NCI-H187 treated with DMSO at 0.1 percent for 48 hours (cell line): ENCODE data around the gene UBASH3B.

ENCODE experiments used
- DNase-seq: peaks from one replicate; lab custom pipeline; 2025; lab: John Stamatoyannopoulos, UW

UBASH3B gene

GRCh38 chr11:122732342-122733315 lies 77.1 kb downstream of the UBASH3B start:
- DNase-seq, result no peak

GRCh38 chr11:122733318-122733717 lies 77.8 kb downstream of the UBASH3B start:
- DNase-seq, result peak; percentile 23

GRCh38 chr11:122734848-122735496 lies 79.5 kb downstream of the UBASH3B start:
- DNase-seq, result no peak

- DNase-seq, result no peak
Measured at GRCh38 chr11:122737951-122738693, 82.6 kb downstream of the UBASH3B start.

- no peak for DNase-seq
Measured at GRCh38 chr11:122741613-122742300, 86.2 kb downstream of the UBASH3B start.

- DNase-seq, result no peak
Measured at GRCh38 chr11:122742301-122743018, 86.9 kb downstream of the UBASH3B start.

- no peak for DNase-seq
Measured at GRCh38 chr11:122743097-122743741, 87.7 kb downstream of the UBASH3B start.

GRCh38 chr11:122743949-122744348 lies 88.4 kb downstream of the UBASH3B start:
- no peak for DNase-seq

GRCh38 chr11:122744357-122744756 lies 88.8 kb downstream of the UBASH3B start:
- DNase-seq, result no peak

GRCh38 chr11:122745111-122745510 lies 89.6 kb downstream of the UBASH3B start:
- no peak for DNase-seq

- no peak for DNase-seq
Measured at GRCh38 chr11:122746050-122746478, 90.5 kb downstream of the UBASH3B start.

- no peak for DNase-seq
Measured at GRCh38 chr11:122746611-122747244, 91.2 kb downstream of the UBASH3B start.

- DNase-seq, result no peak
Measured at GRCh38 chr11:122747351-122747781, 91.8 kb downstream of the UBASH3B start.

- no peak for DNase-seq
Measured at GRCh38 chr11:122749005-122749687, 93.6 kb downstream of the UBASH3B start.

GRCh38 chr11:122750049-122750448 lies 94.5 kb downstream of the UBASH3B start:
- DNase-seq, result no peak

GRCh38 chr11:122751292-122752070 lies 96.0 kb downstream of the UBASH3B start:
- DNase-seq, result no peak

- no peak for DNase-seq
Measured at GRCh38 chr11:122754028-122754427, 98.5 kb downstream of the UBASH3B start.

- no peak for DNase-seq
Measured at GRCh38 chr11:122754553-122755322, 99.2 kb downstream of the UBASH3B start.
